GM12865 (cell line): ENCODE results near the gene MGAT5B.
A peak's percentile ranks its signal among the peaks of the same experiment; 100 is the strongest.
"Not testable (repeated sequence)": the region's sequence is repeated elsewhere in the genome, so short reads cannot be mapped to it uniquely, and the experiment has no call there.

Source experiments
- DNase-seq: peaks from one replicate; pipeline ENCODE4 v3.0.0; 2010; ENCODE audit warnings: low read depth
- H3K4me3 ChIP-seq: 2 replicates; pipeline ENCODE4 v1.5.1; 2011; ENCODE audit warnings: mild to moderate bottlenecking, low read depth, low read length, control low read depth
- TF ChIP-seq, protein P1 (sequence below): IDR thresholded peaks from 2 replicates; pipeline ENCODE4 v1.5.1; 2011; ENCODE audit warnings: low read length, control low read depth, low read depth, inconsistent platforms; ENCODE audit not compliant: insufficient read depth; ENCODE audit errors: missing control alignments

The MGAT5B gene

DNA sequence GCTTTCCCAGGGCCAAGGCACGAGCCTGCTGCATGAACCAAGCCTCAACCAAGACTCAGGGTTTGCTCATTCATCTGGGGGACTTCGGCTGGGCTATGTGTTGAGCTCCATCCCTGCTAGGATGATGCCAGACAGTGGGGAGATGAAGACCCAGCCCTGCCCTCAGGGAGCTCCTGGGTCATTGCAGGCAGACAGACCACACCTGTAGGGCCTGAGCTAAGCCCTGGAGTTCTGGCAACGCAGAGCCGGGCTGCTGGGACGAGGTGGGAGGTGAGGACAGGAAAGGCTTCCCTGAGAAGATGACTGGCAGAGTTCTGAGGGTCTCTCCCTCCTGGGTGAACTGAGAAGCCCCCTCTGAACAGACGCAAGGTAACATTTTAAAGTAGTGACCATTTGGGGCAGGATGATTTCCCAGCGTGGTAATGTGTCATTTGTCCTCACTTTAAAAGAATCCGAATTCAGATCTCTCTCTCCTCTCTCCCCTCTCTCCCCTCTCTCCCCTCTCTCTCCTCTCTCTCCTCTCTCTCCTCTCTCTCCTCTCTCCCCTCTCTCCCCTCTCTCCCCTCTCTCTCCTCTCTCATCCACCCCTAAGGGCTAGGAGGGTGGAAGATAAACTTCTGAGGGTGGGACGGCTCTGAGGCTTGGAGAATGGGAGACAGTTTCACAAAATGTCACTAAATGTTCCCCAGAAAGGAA lies 98.4 kb downstream of the MGAT5B start:
- DNase-seq = no peak
- no peak overlapping the region for H3K4me3 ChIP-seq
- TF ChIP-seq, protein P1, sequence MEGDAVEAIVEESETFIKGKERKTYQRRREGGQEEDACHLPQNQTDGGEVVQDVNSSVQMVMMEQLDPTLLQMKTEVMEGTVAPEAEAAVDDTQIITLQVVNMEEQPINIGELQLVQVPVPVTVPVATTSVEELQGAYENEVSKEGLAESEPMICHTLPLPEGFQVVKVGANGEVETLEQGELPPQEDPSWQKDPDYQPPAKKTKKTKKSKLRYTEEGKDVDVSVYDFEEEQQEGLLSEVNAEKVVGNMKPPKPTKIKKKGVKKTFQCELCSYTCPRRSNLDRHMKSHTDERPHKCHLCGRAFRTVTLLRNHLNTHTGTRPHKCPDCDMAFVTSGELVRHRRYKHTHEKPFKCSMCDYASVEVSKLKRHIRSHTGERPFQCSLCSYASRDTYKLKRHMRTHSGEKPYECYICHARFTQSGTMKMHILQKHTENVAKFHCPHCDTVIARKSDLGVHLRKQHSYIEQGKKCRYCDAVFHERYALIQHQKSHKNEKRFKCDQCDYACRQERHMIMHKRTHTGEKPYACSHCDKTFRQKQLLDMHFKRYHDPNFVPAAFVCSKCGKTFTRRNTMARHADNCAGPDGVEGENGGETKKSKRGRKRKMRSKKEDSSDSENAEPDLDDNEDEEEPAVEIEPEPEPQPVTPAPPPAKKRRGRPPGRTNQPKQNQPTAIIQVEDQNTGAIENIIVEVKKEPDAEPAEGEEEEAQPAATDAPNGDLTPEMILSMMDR = no peak

DNA sequence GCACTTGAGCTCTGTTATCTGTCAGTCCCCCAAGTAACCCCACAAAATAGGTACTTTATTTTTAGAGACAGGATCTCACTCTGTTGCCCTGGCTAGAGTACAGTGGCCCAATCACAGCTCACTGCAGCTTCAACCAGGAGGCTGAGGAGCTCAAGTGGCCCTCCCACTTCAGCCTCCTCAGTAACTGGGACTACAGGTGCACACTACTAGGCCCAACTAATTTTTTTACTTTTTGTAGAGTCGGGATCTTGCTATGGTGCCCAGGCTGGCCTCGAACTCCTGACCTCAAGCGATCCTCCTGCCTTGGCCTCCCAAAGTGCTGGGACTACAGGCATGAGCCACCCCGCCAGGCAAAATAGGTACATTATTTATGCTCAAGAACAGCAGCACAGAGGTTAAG lies 99.6 kb downstream of the MGAT5B start:
- TF ChIP-seq, protein P1 = no peak
- DNase-seq = no peak
- H3K4me3 ChIP-seq = no peak overlapping the region

DNA sequence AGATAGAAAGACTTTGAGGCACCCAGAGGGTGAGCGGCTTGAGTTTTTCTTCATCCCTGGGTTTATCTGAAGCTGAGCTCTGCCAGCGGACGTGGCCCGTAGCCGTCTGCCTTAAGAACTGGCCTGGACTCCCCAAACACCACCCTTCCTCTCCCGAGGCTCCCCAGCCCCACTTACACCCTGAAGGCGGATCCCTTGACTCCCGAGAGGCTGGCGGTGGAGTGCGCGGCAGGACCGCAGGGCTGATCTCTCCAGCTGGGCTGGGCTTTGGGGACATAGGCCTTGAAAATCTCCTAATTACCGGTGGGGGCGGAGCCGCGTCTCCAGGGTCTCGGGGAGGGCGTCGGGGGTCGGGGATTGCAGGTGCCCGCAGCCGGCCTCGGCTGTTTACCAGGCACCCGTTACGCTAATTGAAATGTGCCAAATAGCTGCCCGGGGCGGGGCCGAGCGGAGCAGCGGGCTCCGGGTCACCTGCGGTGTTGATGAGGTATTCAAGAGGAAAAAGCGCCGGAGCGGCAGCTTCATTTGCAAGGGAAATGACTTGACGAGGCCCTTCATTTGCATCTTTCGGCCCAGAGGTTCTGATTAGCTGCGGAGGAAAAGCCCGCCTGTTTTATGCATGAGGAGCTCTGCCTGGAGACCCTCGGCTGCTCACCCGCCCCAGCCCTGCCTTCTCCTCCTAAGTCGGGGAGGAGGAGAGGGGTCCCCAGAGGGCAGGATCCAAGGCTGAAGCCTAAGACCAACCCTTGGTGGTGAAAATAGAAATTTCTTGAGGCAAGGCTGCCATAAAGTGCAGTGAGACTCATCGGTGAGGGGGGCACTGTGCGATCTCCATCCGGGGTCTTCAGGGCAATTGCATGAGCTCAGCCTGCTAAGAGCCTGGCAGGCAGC lies 100.7 kb downstream of the MGAT5B start:
- TF ChIP-seq, protein P1 = no peak
- H3K4me3 ChIP-seq = no peak overlapping the region; the same call in 1 of the 2 replicates
- DNase-seq = peak; percentile 48

DNA sequence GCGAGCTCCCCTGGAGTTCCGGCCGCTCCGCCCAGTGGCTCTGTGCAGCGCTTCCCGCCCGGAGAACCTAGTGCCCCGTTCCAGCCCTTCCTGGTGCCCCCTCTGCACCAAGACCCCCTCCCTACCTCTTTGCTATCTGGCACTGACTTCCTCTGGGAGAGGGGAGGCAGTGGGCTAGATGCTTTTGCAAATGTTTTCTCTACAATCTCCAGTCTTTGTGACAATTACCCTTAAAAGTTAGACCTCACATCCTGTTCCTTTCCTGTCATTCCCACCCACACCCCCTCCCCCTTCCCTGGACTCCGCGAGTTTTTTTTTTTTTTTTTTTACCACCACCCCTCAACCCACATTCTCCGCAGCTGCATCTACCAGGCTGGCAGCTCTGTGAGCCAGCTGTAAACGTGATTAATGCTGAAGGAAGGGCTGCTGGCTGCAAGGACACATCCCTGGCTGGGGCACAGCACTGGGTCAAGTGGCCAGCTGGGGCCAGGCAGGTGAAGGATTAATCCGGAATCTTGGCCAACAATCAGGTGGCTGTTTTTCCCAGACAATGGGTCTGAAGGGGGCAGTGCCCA lies 101.5 kb downstream of the MGAT5B start:
- TF ChIP-seq, protein P1 = no peak
- no peak overlapping the region for H3K4me3 ChIP-seq
- DNase-seq = no peak

DNA sequence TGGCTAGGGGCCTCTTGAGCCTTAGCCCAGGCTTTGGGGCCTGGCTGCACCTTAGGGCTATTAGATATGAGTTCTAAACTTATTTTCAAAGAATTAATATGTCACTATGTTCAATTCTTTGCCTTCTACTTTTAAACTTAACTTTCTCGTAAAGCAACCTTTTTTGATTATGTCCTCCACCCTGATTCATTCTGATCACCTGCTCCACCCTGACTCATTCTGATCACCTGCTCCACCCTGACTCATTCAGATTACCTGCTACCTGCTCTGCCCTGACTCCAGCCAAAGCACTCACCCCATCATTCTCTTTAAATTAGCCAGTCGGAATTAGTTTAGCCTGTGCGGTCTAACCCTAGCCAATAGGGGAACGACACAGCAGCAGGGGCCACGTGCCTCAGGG lies 102.0 kb downstream of the MGAT5B start:
- not testable (repeated sequence) for DNase-seq, H3K4me3 ChIP-seq

DNA sequence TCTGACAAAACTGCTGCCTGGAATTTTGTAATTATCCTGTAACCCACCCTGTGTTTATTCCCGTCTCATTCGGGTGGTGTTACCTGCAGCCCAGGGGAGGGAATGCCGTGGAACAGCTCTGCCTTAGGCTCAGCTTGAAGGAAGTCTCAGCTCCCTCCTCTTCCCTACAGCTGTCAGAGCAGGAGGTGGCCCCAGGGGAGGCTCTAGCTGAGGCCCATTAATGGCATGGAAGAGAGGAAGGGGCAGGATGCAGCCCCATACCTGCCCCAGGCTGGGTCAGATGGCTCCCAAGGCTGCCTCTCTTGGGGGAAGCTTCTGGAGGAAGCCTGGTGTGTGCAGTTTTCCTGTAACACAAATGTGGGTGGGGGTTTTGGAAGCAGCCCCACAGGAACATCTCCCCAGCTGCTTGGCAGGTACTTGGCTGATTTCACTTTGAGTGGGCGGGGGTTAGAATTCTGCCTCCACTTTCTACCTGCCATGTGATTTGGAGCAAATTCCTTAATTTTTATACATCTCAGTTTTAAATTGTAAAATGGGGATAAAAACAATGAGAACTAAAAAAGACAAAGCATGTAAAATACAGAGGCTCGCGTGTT lies 103.9 kb downstream of the MGAT5B start:
- no peak for DNase-seq
- H3K4me3 ChIP-seq = no peak overlapping the region
- TF ChIP-seq, protein P1 = no peak

DNA sequence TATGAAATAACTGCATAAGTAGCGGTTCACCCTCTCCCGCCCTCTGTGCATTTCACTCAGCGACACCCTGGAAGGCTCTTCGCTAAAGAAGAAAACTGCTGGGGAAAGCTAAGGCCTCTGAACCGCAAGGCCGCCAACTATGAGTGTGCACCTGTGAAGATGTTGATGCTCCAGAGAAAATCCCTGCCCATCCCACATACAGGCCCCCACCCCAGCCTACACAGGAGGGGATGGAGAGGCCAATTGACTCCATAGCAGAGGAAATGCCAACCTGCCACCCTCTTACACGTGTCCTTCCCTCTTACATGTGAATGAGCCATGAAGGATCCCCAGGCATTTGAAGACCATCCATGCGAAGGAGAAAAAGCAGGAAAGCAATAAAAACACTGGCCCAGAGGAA lies 104.8 kb downstream of the MGAT5B start:
- no peak overlapping the region for H3K4me3 ChIP-seq
- TF ChIP-seq, protein P1 = no peak
- no peak for DNase-seq
